HEK293T (cell line): Measurements from ENCODE around the gene DGLUCY.

Experiments
- ARNT ChIP-seq: fragments of 450-650 bp; IDR thresholded peaks from 2 replicates; pipeline ENCODE4 v1.6.1; 2017; ENCODE audit warnings: mild to moderate bottlenecking
- BHLHE40 ChIP-seq: fragments of 450-650 bp; IDR thresholded peaks from 2 replicates; pipeline ENCODE4 v1.6.1; 2016; ENCODE audit warnings: mild to moderate bottlenecking, moderate library complexity, borderline replicate concordance
- CTBP1 ChIP-seq: fragments of 450-650 bp; IDR thresholded peaks from 2 replicates; pipeline ENCODE4 v1.6.1; 2016; ENCODE audit warnings: borderline replicate concordance
- ELF4 ChIP-seq: fragments of 450-650 bp; IDR thresholded peaks from 2 replicates; pipeline ENCODE4 v1.6.1; 2017; ENCODE audit warnings: antibody characterized with exemption
- FOXA1 ChIP-seq: fragments of 450-650 bp; IDR thresholded peaks from 2 replicates; pipeline ENCODE4 v1.6.1; 2016; ENCODE audit warnings: mild to moderate bottlenecking
- FOXK2 ChIP-seq: fragments of 450-650 bp; IDR thresholded peaks from 2 replicates; pipeline ENCODE4 v1.6.1; 2016; ENCODE audit warnings: mild to moderate bottlenecking
- FOXM1 ChIP-seq: fragments of 450-650 bp; IDR thresholded peaks from 2 replicates; pipeline ENCODE4 v1.6.1; 2017; ENCODE audit warnings: mild to moderate bottlenecking, borderline replicate concordance
- LEF1 ChIP-seq: fragments of 450-650 bp; IDR thresholded peaks from 2 replicates; pipeline ENCODE4 v1.6.1; 2017; ENCODE audit warnings: mild to moderate bottlenecking, borderline replicate concordance
- PKNOX1 ChIP-seq: fragments of 450-650 bp; IDR thresholded peaks from 2 replicates; pipeline ENCODE4 v1.6.1; 2016
- SP1 ChIP-seq: fragments of 450-650 bp; IDR thresholded peaks from 2 replicates; pipeline ENCODE4 v1.6.1; 2017
- SUZ12 ChIP-seq: fragments of 450-650 bp; IDR thresholded peaks from 2 replicates; pipeline ENCODE4 v1.6.1; 2016; ENCODE audit warnings: mild to moderate bottlenecking
- TARDBP ChIP-seq: fragments of 450-650 bp; IDR thresholded peaks from 2 replicates; pipeline ENCODE4 v1.6.1; 2016

GRCh38 chr14:91129261-91129660 lies 15.4 kb downstream of the DGLUCY start:
- no peak for TF ChIP-seq ARNT
- no peak for TF ChIP-seq SP1
- TF ChIP-seq ELF4, result no peak
- no peak for TF ChIP-seq TARDBP
- no peak for TF ChIP-seq LEF1
- TF ChIP-seq SUZ12, result no peak
- no peak for TF ChIP-seq FOXK2
- TF ChIP-seq PKNOX1, result no peak
- TF ChIP-seq FOXM1, result no peak
- TF ChIP-seq FOXA1, result no peak
- no peak for TF ChIP-seq CTBP1
- TF ChIP-seq BHLHE40, result no peak
